HEK293T (cell line): ENCODE measurements around the gene PASD1.

Source experiments
- CTCF ChIA-PET: fragments of 350-600 bp; formaldehyde crosslinking; extraction: SDS; loops from one replicate; lab custom pipeline; 2021; ENCODE audit warnings: antibody characterized with exemption, inconsistent platforms; lab: Yijun Ruan, JAX
- POLR2A ChIA-PET: fragments of 350-600 bp; formaldehyde crosslinking; extraction: SDS; loops from one replicate; lab custom pipeline; 2020; ENCODE audit warnings: antibody characterized with exemption, inconsistent platforms; lab: Yijun Ruan, JAX
- DNase-seq: peaks from one replicate; pipeline ENCODE4 v3.0.0; 2012; ENCODE audit warnings: mixed read lengths; ENCODE audit errors: extremely low spot score
- ARNT ChIP-seq: fragments of 450-650 bp; IDR thresholded peaks from 2 replicates; pipeline ENCODE4 v1.6.1; 2017; ENCODE audit warnings: mild to moderate bottlenecking
- BHLHE40 ChIP-seq: fragments of 450-650 bp; IDR thresholded peaks from 2 replicates; pipeline ENCODE4 v1.6.1; 2016; ENCODE audit warnings: mild to moderate bottlenecking, moderate library complexity, borderline replicate concordance
- CTBP1 ChIP-seq: fragments of 450-650 bp; IDR thresholded peaks from 2 replicates; pipeline ENCODE4 v1.6.1; 2016; ENCODE audit warnings: borderline replicate concordance
- ELF4 ChIP-seq: fragments of 450-650 bp; IDR thresholded peaks from 2 replicates; pipeline ENCODE4 v1.6.1; 2017; ENCODE audit warnings: antibody characterized with exemption
- FOXA1 ChIP-seq: fragments of 450-650 bp; IDR thresholded peaks from 2 replicates; pipeline ENCODE4 v1.6.1; 2016; ENCODE audit warnings: mild to moderate bottlenecking
- FOXK2 ChIP-seq: fragments of 450-650 bp; IDR thresholded peaks from 2 replicates; pipeline ENCODE4 v1.6.1; 2016; ENCODE audit warnings: mild to moderate bottlenecking
- FOXM1 ChIP-seq: fragments of 450-650 bp; IDR thresholded peaks from 2 replicates; pipeline ENCODE4 v1.6.1; 2017; ENCODE audit warnings: mild to moderate bottlenecking, borderline replicate concordance
- HDGF ChIP-seq: fragments of 450-650 bp; IDR thresholded peaks from 2 replicates; pipeline ENCODE4 v1.6.1; 2017; ENCODE audit warnings: antibody characterized with exemption, borderline replicate concordance
- L3MBTL2 ChIP-seq: fragments of 450-650 bp; conservative IDR thresholded peaks from 2 replicates; pipeline ENCODE4 v1.6.1; 2016; ENCODE audit warnings: mild to moderate bottlenecking
- LEF1 ChIP-seq: fragments of 450-650 bp; IDR thresholded peaks from 2 replicates; pipeline ENCODE4 v1.6.1; 2017; ENCODE audit warnings: mild to moderate bottlenecking, borderline replicate concordance
- NFRKB ChIP-seq: fragments of 450-650 bp; IDR thresholded peaks from 2 replicates; pipeline ENCODE4 v1.6.1; 2016; ENCODE audit warnings: mild to moderate bottlenecking, moderate library complexity
- SP1 ChIP-seq: fragments of 450-650 bp; IDR thresholded peaks from 2 replicates; pipeline ENCODE4 v1.6.1; 2017
- SUZ12 ChIP-seq: fragments of 450-650 bp; IDR thresholded peaks from 2 replicates; pipeline ENCODE4 v1.6.1; 2016; ENCODE audit warnings: mild to moderate bottlenecking
- TARDBP ChIP-seq: fragments of 450-650 bp; IDR thresholded peaks from 2 replicates; pipeline ENCODE4 v1.6.1; 2016
- ZNF384 ChIP-seq: fragments of 450-650 bp; IDR thresholded peaks from 2 replicates; pipeline ENCODE4 v1.6.1; 2016
- TF ChIP-seq, protein P1 (sequence below): fragments of 450-650 bp; IDR thresholded peaks from 2 replicates; pipeline ENCODE4 v1.6.1; 2016

Gene PASD1

GRCh38 chrX:151701531-151701930, 138.1 kb downstream of the PASD1 start:
- POLR2A ChIA-PET, result no interaction called here
- no peak for DNase-seq
- CTCF ChIA-PET, result no interaction called here
- TF ChIP-seq, protein P1, sequence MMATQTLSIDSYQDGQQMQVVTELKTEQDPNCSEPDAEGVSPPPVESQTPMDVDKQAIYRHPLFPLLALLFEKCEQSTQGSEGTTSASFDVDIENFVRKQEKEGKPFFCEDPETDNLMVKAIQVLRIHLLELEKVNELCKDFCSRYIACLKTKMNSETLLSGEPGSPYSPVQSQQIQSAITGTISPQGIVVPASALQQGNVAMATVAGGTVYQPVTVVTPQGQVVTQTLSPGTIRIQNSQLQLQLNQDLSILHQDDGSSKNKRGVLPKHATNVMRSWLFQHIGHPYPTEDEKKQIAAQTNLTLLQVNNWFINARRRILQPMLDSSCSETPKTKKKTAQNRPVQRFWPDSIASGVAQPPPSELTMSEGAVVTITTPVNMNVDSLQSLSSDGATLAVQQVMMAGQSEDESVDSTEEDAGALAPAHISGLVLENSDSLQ, result no peak
- TF ChIP-seq FOXK2 (no peak), NFRKB (no peak), LEF1 (no peak)

- ChIA-PET CTCF (no interaction called here), POLR2A (no interaction called here)
- no peak for DNase-seq
- no peak for TF ChIP-seq L3MBTL2
- no peak for TF ChIP-seq HDGF
- TF ChIP-seq ELF4, result no peak
- TF ChIP-seq ARNT, result no peak
- TF ChIP-seq, protein P1, result no peak
- no peak for TF ChIP-seq ZNF384
- TF ChIP-seq FOXA1, result no peak
- no peak for TF ChIP-seq TARDBP
- TF ChIP-seq FOXK2, result no peak
- TF ChIP-seq CTBP1, result no peak
- TF ChIP-seq FOXM1, result no peak
- TF ChIP-seq SP1, result no peak
- no peak for TF ChIP-seq SUZ12
- TF ChIP-seq BHLHE40, result no peak
- TF ChIP-seq NFRKB, result no peak
- no peak for TF ChIP-seq LEF1
Observed at GRCh38 chrX:151702026-151702714, 138.7 kb downstream of the PASD1 start.

GRCh38 chrX:151702741-151703340, 139.4 kb downstream of the PASD1 start:
- CTCF ChIA-PET, result no interaction called here
- no peak for DNase-seq
- POLR2A ChIA-PET, result no interaction called here
- TF ChIP-seq ZNF384 (no peak), FOXM1 (no peak), ELF4 (no peak), SUZ12 (no peak), FOXA1 (no peak), HDGF (no peak), FOXK2 (no peak), ARNT (no peak), CTBP1 (no peak), LEF1 (no peak), TARDBP (no peak), NFRKB (no peak), L3MBTL2 (no peak)
- TF ChIP-seq, protein P1, result no peak

DNA sequence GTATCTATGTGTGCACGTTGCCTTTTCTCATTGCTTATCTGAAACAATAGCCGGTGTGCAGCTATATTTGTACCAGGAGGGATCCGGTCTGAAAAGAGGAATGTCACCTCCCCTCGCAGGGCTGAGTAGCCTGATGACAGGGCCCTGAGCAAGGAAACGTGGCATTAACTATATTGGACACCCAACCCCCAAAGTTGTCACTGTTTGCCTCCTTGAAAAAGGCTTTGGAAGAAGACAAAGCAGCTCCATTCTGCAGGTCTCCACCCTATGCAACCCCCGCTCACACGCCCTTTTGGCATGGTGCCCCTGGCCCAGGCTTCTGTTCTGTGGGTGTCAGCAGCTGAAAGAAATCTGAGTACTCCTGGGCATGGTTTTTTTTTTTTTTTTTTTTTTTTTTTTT, 140.0 kb downstream of the PASD1 start:
- TF ChIP-seq L3MBTL2, result no peak
- no peak for DNase-seq
- CTCF ChIA-PET, result no interaction called here

GRCh38 chrX:151704041-151704663, 140.7 kb downstream of the PASD1 start:
- ChIA-PET CTCF (no interaction called here), POLR2A (no interaction called here)
- DNase-seq, result no peak
- TF ChIP-seq TARDBP, result no peak
- TF ChIP-seq LEF1, result no peak
- no peak for TF ChIP-seq CTBP1
- no peak for TF ChIP-seq ELF4
- no peak for TF ChIP-seq FOXM1
- no peak for TF ChIP-seq FOXA1
- no peak for TF ChIP-seq SP1
- no peak for TF ChIP-seq L3MBTL2
- TF ChIP-seq NFRKB, result no peak
- no peak for TF ChIP-seq BHLHE40
- TF ChIP-seq SUZ12, result no peak
- no peak for TF ChIP-seq ARNT
- TF ChIP-seq, protein P1, result no peak
- no peak for TF ChIP-seq HDGF
- TF ChIP-seq FOXK2, result no peak
- TF ChIP-seq ZNF384, result no peak

More for the DNA sequence above, 140.0 kb downstream of the PASD1 start:
- POLR2A ChIA-PET, result no interaction called here

DNA sequence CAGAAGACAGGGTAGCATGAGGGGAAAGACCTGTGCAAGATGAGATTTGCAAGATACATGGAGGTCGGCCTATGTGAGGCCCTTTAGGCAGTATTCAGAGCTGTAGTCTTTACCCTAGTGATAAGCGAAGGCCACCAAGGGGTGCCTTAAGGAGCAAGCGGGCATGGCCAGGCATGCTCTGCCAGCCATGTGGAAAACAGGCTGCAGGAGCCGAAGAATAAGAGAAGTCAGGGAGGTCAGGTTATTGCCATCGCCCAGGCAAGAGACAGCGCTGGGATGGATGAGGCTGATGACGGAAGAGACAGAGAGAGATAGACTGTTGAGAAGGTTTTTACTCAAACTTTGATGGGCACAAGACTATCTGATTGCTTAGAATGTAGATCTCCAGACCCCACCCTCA, 145.3 kb downstream of the PASD1 start:
- CTCF ChIA-PET, result no interaction called here
- POLR2A ChIA-PET, result no interaction called here
- TF ChIP-seq SP1, result no peak
- TF ChIP-seq NFRKB, result no peak
- no peak for TF ChIP-seq HDGF
- no peak for DNase-seq
